Breast epithelium (tissue), 3 donors: ENCODE data around the gene DOCK9.

Experiments used
- CTCF ChIP-seq, 3 donors: fragments of 450-650 bp; IDR thresholded peaks; one replicate each; pipeline ENCODE4 v1.5.1; 2016 to 2017; ENCODE audit warnings: antibody characterized with exemption in 3 of 3, mild to moderate bottlenecking in 3 of 3, moderate library complexity in 3 of 3
- POLR2AphosphoS5 ChIP-seq, 3 donors: sonication (generic); formaldehyde crosslinking; IDR thresholded peaks; one replicate each; pipeline ENCODE4 v1.6.1; 2017; ENCODE audit warnings: antibody characterized with exemption in 3 of 3

GRCh38 chr13:98856983-98857382 lies 120.9 kb downstream of the DOCK9 start:
- TF ChIP-seq CTCF (IDR thresholded peaks at IDR 0.05) (no peak), POLR2AphosphoS5 (IDR thresholded peaks at IDR 0.05) (no peak)
